Omental fat pad (tissue), 4 donors: ENCODE measurements around the gene SMARCC1. TPM values are rescaled to one million over a fixed set of nuclear protein-coding genes. Genes with fewer than 3 reads are reported as not detected.

Experiments used
- ATAC-seq: fragments of 150-250 bp; one replicate; pipeline ENCODE4 v1.9.1; 2016; ENCODE audit warnings: mild to moderate bottlenecking, moderate library complexity; ENCODE audit not compliant: low FRiP score
- DNase-seq: peaks from one replicate; pipeline ENCODE4 v3.0.0-alpha.2; 2019; ENCODE audit warnings: low spot score
- CTCF ChIP-seq, 3 donors: fragments of 450-650 bp; IDR thresholded peaks; one replicate each; pipeline ENCODE4 v1.5.1; 2016 to 2017; ENCODE audit warnings: antibody characterized with exemption in 3 of 3, mild to moderate bottlenecking in 3 of 3, moderate library complexity in 2 of 3
- total RNA-seq, 4 donors: library from RNA; depleted of rRNA; stranded (reverse); fragments of >200 nt; gene quantifications; one replicate each; pipeline ENCODE4 v1.1.0, GENCODE V29; 2016

Gene SMARCC1
- total RNA-seq, 4 donors from 2014 or later = 21.3 to 43.4 (median 32.2) TPM

- no peak for TF ChIP-seq CTCF (IDR thresholded peaks at IDR 0.05)
- ATAC-seq = peak; percentile 1
- no peak for DNase-seq
These were observed 21.9 kb upstream of the SMARCC1 start for GRCh38 chr3:47803480-47804025.

- peak; percentile 95 for ATAC-seq
- DNase-seq = peak; percentile 58
- no peak for TF ChIP-seq CTCF (IDR thresholded peaks at IDR 0.05)
These were observed 21.2 kb upstream of the SMARCC1 start, which contains the start of gene DHX30 for GRCh38 chr3:47802734-47803479. Gene DHX30 (plus strand): TSS chr3:47803138. CDS start chr3:47810684, 7,546 bp downstream.

- no peak for TF ChIP-seq CTCF (IDR thresholded peaks at IDR 0.05)
- no peak for ATAC-seq
- DNase-seq = no peak
These were observed 18.0 kb upstream of the SMARCC1 start for GRCh38 chr3:47799733-47800132.

- ATAC-seq (no peak), DNase-seq (no peak)
- TF ChIP-seq CTCF (IDR thresholded peaks at IDR 0.05) = no peak
These were observed 12.9 kb upstream of the SMARCC1 start for GRCh38 chr3:47794544-47794943.

GRCh38 chr3:47792699-47793098 lies 11.0 kb upstream of the SMARCC1 start:
- DNase-seq (no peak), ATAC-seq (no peak)
- TF ChIP-seq CTCF (IDR thresholded peaks at IDR 0.05) = no peak

- no peak for DNase-seq
- no peak for TF ChIP-seq CTCF (IDR thresholded peaks at IDR 0.05)
- ATAC-seq = no peak
These were observed 9.6 kb upstream of the SMARCC1 start for GRCh38 chr3:47791193-47791855.
